H1 (cell line): ENCODE data around the gene DAPK2. TPM values are rescaled to one million over a fixed set of nuclear protein-coding genes. Genes with fewer than 3 reads are reported as not detected.

ENCODE experiments used
- CTCF ChIA-PET: fragments of 300-600 bp; sonication (Branson Sonifier 250); formaldehyde crosslinking; loops from one replicate; lab custom pipeline; 2021; ENCODE audit not compliant: partially characterized antibody; lab: Charles Lee
- POLR2A ChIA-PET: fragments of 300-600 bp; sonication (Branson Sonifier 250); formaldehyde crosslinking; loops from one replicate; lab custom pipeline; 2021; ENCODE audit warnings: inconsistent platforms; ENCODE audit not compliant: partially characterized antibody; lab: Charles Lee
- DNase-seq, 2 experiments: peaks; one replicate each; pipeline versions ENCODE4 v3.0.0 to v3.0.0-alpha.2; 2010 to 2022; ENCODE audit warnings: low spot score in 2 of 2, low read depth in 1 of 2, mixed read lengths in 1 of 2
- FAIRE-seq: peaks from 2 replicates; lab custom pipeline; 2011; peaks lifted over from hg19 to GRCh38; lab: Jason Lieb, UNC
- H2AFZ ChIP-seq: 2 replicates; pipeline ENCODE4 v1.8.1; 2012; ENCODE audit warnings: low read length, inconsistent platforms
- H2AK5ac ChIP-seq: 2 replicates; pipeline ENCODE4 v1.6.1; 2013; ENCODE audit warnings: low read depth, low read length
- H2BK120ac ChIP-seq: replicated peaks from 2 replicates; pipeline ENCODE3; 2013; ENCODE audit warnings: low read depth, low read length, inconsistent platforms
- H2BK12ac ChIP-seq: 2 replicates; pipeline ENCODE4 v1.6.1; 2013; ENCODE audit warnings: low read depth, low read length
- H2BK15ac ChIP-seq: 2 replicates; pipeline ENCODE4 v1.6.1; 2013; ENCODE audit warnings: low read length
- H2BK20ac ChIP-seq: 2 replicates; pipeline ENCODE4 v1.6.1; 2013; ENCODE audit warnings: low read length
- H2BK5ac ChIP-seq: 2 replicates; pipeline ENCODE4 v1.6.1; 2013; ENCODE audit warnings: low read depth, low read length
- H3K14ac ChIP-seq: 2 replicates; pipeline ENCODE4 v1.6.1; 2013; ENCODE audit warnings: inconsistent platforms; ENCODE audit not compliant: insufficient read length
- H3K18ac ChIP-seq: 2 replicates; pipeline ENCODE4 v1.6.1; 2013; ENCODE audit warnings: low read length; ENCODE audit errors: extremely low read depth
- H3K23ac ChIP-seq: 2 replicates; pipeline ENCODE4 v1.6.1; 2013; ENCODE audit warnings: inconsistent platforms; ENCODE audit not compliant: insufficient read length
- H3K23me2 ChIP-seq: 2 replicates; pipeline ENCODE4 v1.6.1; 2013; ENCODE audit warnings: low read depth, low read length
- H3K27ac ChIP-seq: 2 replicates; pipeline ENCODE4 v1.6.1; 2011; ENCODE audit warnings: low read depth, low read length, inconsistent platforms
- H3K27me3 ChIP-seq, 4 experiments: replicated peaks in 1 of 4; 1 replicate in 1 of 4; 2 replicates in 3 of 4; pipeline versions ENCODE4 v1.6.1 to v1.8.1; 2011 to 2013; ENCODE audit warnings: low read length in 3 of 4, mild to moderate bottlenecking in 3 of 4, inconsistent platforms in 2 of 4, mixed read lengths in 2 of 4, moderate library complexity in 1 of 4; ENCODE audit not compliant: control insufficient read depth in 3 of 4, insufficient read depth in 3 of 4; ENCODE audit errors: extremely low read depth in 1 of 4
- H3K36me3 ChIP-seq, 4 experiments: 2 replicates each; pipeline versions ENCODE4 v1.6.1 to v1.8.1; 2011 to 2013; ENCODE audit warnings: mild to moderate bottlenecking in 4 of 4, low read length in 3 of 4, moderate library complexity in 2 of 4, control low read depth in 1 of 4, inconsistent platforms in 1 of 4; ENCODE audit not compliant: insufficient read depth in 4 of 4, control insufficient read depth in 2 of 4
- H3K4ac ChIP-seq: replicated peaks from 2 replicates; pipeline ENCODE3; 2013; ENCODE audit warnings: low read length, low read depth, mixed read lengths, inconsistent platforms; ENCODE audit not compliant: insufficient read length
- H3K4me1 ChIP-seq, 4 experiments: replicated peaks in 1 of 4; 1 replicate in 1 of 4; 2 replicates in 3 of 4; pipeline versions ENCODE4 v1.6.1 to v1.8.1; 2011 to 2013; ENCODE audit warnings: low read length in 3 of 4, inconsistent platforms in 2 of 4, mixed read lengths in 1 of 4; ENCODE audit not compliant: insufficient read depth in 4 of 4, control insufficient read depth in 3 of 4
- H3K4me2 ChIP-seq, 2 experiments: 2 replicates each; pipeline versions ENCODE4 v1.6.1 to v1.8.1; 2011 to 2013; ENCODE audit warnings: low read depth in 2 of 2, low read length in 2 of 2, control low read depth in 1 of 2, inconsistent platforms in 1 of 2, mild to moderate bottlenecking in 1 of 2; ENCODE audit not compliant: insufficient read depth in 1 of 2
- H3K4me3 ChIP-seq, 4 experiments: fragments of 200-600, 300-600 bp in 1 of 4; sonication (generic), shearing (Covaris generic), sonication (Bioruptor Twin) in 1 of 4; 2 replicates each; pipeline versions ENCODE4 v1.5.1 to v1.8.1; 2011 to 2016; ENCODE audit warnings: low read length in 4 of 4, low read depth in 3 of 4, control low read depth in 2 of 4, inconsistent platforms in 2 of 4, mild to moderate bottlenecking in 2 of 4, mixed read lengths in 1 of 4, moderate library complexity in 1 of 4; ENCODE audit not compliant: insufficient read depth in 2 of 4; ENCODE audit errors: extremely low read depth in 1 of 4
- H3K56ac ChIP-seq: replicated peaks from 2 replicates; pipeline ENCODE3; 2013; ENCODE audit warnings: low read depth, mild to moderate bottlenecking, mixed read lengths, low read length, inconsistent platforms; ENCODE audit not compliant: insufficient read length
- H3K79me1 ChIP-seq: 2 replicates; pipeline ENCODE4 v1.6.1; 2013; ENCODE audit warnings: low read depth, low read length, control low read depth
- H3K79me2 ChIP-seq, 2 experiments: 2 replicates each; pipeline versions ENCODE4 v1.6.1 to v1.8.1; 2012 to 2013; ENCODE audit warnings: low read length in 2 of 2, mild to moderate bottlenecking in 2 of 2, inconsistent platforms in 1 of 2; ENCODE audit not compliant: insufficient read depth in 2 of 2, control insufficient read depth in 1 of 2
- H3K9ac ChIP-seq, 4 experiments: replicated peaks in 1 of 4; 1 replicate in 1 of 4; 2 replicates in 3 of 4; pipeline versions ENCODE4 v1.6.1 to v1.8.1; 2011 to 2013; ENCODE audit warnings: low read depth in 3 of 4, low read length in 3 of 4, control low read depth in 2 of 4, mild to moderate bottlenecking in 2 of 4, moderate library complexity in 2 of 4, inconsistent platforms in 1 of 4; ENCODE audit errors: extremely low read depth in 1 of 4
- H3K9me3 ChIP-seq, 2 experiments: 2 replicates each; pipeline versions ENCODE4 v1.6.1 to v1.8.1; 2012 to 2013; ENCODE audit warnings: mild to moderate bottlenecking in 2 of 2, moderate library complexity in 2 of 2, control low read depth in 1 of 2, inconsistent platforms in 1 of 2, low read depth in 1 of 2, low read length in 1 of 2, mixed read lengths in 1 of 2; ENCODE audit not compliant: insufficient read depth in 2 of 2
- H4K20me1 ChIP-seq, 2 experiments: replicated peaks in 1 of 2; 2 replicates each; pipeline versions ENCODE3 to v1.8.1; 2011 to 2013; ENCODE audit warnings: inconsistent platforms in 2 of 2, low read length in 2 of 2, mild to moderate bottlenecking in 1 of 2; ENCODE audit not compliant: insufficient read depth in 2 of 2, control insufficient read depth in 1 of 2
- H4K5ac ChIP-seq: 2 replicates; pipeline ENCODE4 v1.6.1; 2013; ENCODE audit warnings: low read length, low read depth, mixed read lengths, inconsistent platforms; ENCODE audit not compliant: insufficient read length
- H4K8ac ChIP-seq: 2 replicates; pipeline ENCODE4 v1.8.0; 2013; ENCODE audit warnings: mild to moderate bottlenecking, moderate library complexity, low read length, inconsistent platforms; ENCODE audit not compliant: insufficient read depth; ENCODE audit errors: extremely low read depth
- H4K91ac ChIP-seq: replicated peaks from 2 replicates; pipeline ENCODE3; 2013; ENCODE audit warnings: low read length, mixed read lengths, inconsistent platforms; ENCODE audit not compliant: insufficient read length
- BCL11A ChIP-seq, 2 experiments: IDR thresholded peaks; one replicate each; pipeline ENCODE4 v1.6.1; 2011; ENCODE audit warnings: low read depth in 2 of 2, low read length in 2 of 2, mild to moderate bottlenecking in 2 of 2
- RXRA ChIP-seq: IDR thresholded peaks from 2 replicates; pipeline ENCODE4 v1.6.1; 2011; ENCODE audit warnings: low read depth, mild to moderate bottlenecking, low read length, moderate library complexity; ENCODE audit not compliant: insufficient read depth
- WGBS, 2 experiments: shearing (Covaris generic) in 1 of 2; methylation state at CpG; one replicate each; pipeline versions ENCODE4 v1.1.6 to v1.1.7; 2013 to 2015; ENCODE audit warnings: low lambda C conversion rate in 2 of 2, mixed read lengths in 2 of 2, inconsistent platforms in 1 of 2, low coverage in 1 of 2, missing lambda C conversion rate in 1 of 2; ENCODE audit not compliant: insufficient replicate concordance in 2 of 2, insufficient coverage in 1 of 2, insufficient read length in 1 of 2; ENCODE audit errors: extremely low coverage in 1 of 2, missing lambda C conversion rate in 1 of 2; 5-methylcytosine and 5-hydroxymethylcytosine counted together
- polyA plus RNA-seq, 7 experiments: library from polyadenylated mRNA; depleted of rRNA in 3 of 7; stranded (reverse) in 5 of 7; unstranded in 2 of 7; fragments of >200 nt in 5 of 7; fragments of 200-250 nt in 2 of 7; gene quantifications; 1 replicate in 5 of 7; 2 replicates in 1 of 7; 4 replicates in 1 of 7; pipeline versions ENCODE4 v1.2.1 to v1.2.3, GENCODE V29; 2011 to 2013; ENCODE audit warnings: missing spikeins in 2 of 7, mixed read lengths in 2 of 7
- total RNA-seq: library from RNA; stranded (reverse); fragmentation: NEBNext Ultra II Directional; extraction: Animal tissue kit (Norgen Biotek cat#: 25700); gene quantifications from 2 replicates; pipeline ENCODE4 v1.2.1, GENCODE V29; 2021

Gene DAPK2
- total and polyA plus RNA-seq, 2 of the 8 experiments (the other 6 are each of a cell fraction or from before 2014, with no cell fraction given): 1.8 to 2.9 TPM

DNA sequence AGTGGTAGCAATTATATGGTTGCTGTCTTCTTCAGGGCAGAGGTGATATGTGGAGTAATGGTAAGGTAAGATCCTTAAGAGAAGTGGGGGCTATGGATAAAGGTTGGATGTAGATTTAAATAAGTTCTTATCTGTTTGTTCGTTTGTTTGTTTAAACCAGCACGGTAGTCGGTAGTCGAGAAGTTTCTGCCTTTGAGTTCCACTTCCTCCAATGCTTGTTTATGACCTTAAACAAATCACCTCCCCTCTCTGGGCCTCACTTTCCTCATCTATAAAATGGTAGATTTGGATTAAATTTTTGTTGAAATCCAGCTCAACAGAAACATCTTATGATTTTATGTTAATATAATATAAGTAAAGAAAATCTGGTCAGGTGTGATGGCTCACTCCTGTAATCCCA is 11.8 kb downstream of the DAPK2 start:
- 75% methylated on average over 4 of the region's 4 CpGs; no CpG with 5 or more reads in 1 of the 2 experiments for WGBS, 2 experiments
- no peak overlapping the region for H4K5ac ChIP-seq
- H3K4me1 ChIP-seq: peaks cover 0 to 6% (median 1%) of the 10 kb centered on the region in 4 experiments; a peak in 2 of 7 replicates
- H3K36me3 ChIP-seq: no peaks in the 10 kb centered on the region
- TF ChIP-seq BCL11A (IDR thresholded peaks at IDR 0.05; ENCODE audit: low read depth in 2 of 2, low read length in 2 of 2) (no peak), RXRA (no peak)
- no peak overlapping the region for H3K18ac ChIP-seq
- POLR2A ChIA-PET: no interaction called here
- FAIRE-seq (no peak), DNase-seq (no peak)
- no peak overlapping the region for H2BK5ac ChIP-seq
- H3K14ac ChIP-seq: no peak overlapping the region
- H2BK15ac ChIP-seq: no peak overlapping the region
- no peak overlapping the region for H4K91ac ChIP-seq
- no peaks in the 10 kb centered on the region for H3K79me2 ChIP-seq
- H3K4ac ChIP-seq: no peak overlapping the region
- no peaks in the 10 kb centered on the region; the same call in 1 of the 2 replicates for H3K23me2 ChIP-seq
- H2AFZ ChIP-seq: no peak overlapping the region
- no peak overlapping the region for H2BK20ac ChIP-seq
- H3K9me3 ChIP-seq: no peaks in the 10 kb centered on the region
- H4K8ac ChIP-seq: no peak overlapping the region
- no peaks in the 10 kb centered on the region; the same call in 1 of the 2 replicates for H3K79me1 ChIP-seq
- H3K4me2 ChIP-seq: no peak overlapping the region
- H3K23ac ChIP-seq: no peak overlapping the region
- peaks cover 0 to 3% of the 10 kb centered on the region in 2 experiments for H4K20me1 ChIP-seq
- no peak overlapping the region for H3K4me3 ChIP-seq
- H2AK5ac ChIP-seq: no peak overlapping the region
- CTCF ChIA-PET: interaction anchor here (0.9 to 2.7 kb wide), 2 partner anchors 20 to 35 kb away, joined by 4 to 7 read pairs; no protein-coding TSS in a partner anchor
- H3K27me3 ChIP-seq: no peaks in the 10 kb centered on the region
- H2BK12ac ChIP-seq: no peak overlapping the region
- H3K27ac ChIP-seq: no peak overlapping the region
- no peak overlapping the region for H3K9ac ChIP-seq
- H2BK120ac ChIP-seq: no peak overlapping the region
- no peak overlapping the region for H3K56ac ChIP-seq
